Liver (tissue), 9 donors: ENCODE results near the gene PTPRN2. TPM values are rescaled to one million over a fixed set of nuclear protein-coding genes. Genes with fewer than 3 reads are reported as not detected.

Experiments
- DNase-seq: peaks from one replicate; pipeline ENCODE4 v3.0.0-alpha.2; 2017; ENCODE audit warnings: low spot score
- H3K27ac ChIP-seq, 2 donors: one replicate each; pipeline ENCODE4 v1.7.0; 2013; ENCODE audit warnings: inconsistent platforms in 2 of 2, low read length in 2 of 2, control low read depth in 1 of 2, low read depth in 1 of 2, mild to moderate bottlenecking in 1 of 2
- H3K27me3 ChIP-seq, 4 donors: one replicate each; pipeline versions ENCODE4 v1.6.1 to v1.7.0; 2013; ENCODE audit warnings: low read length in 3 of 4, inconsistent platforms in 1 of 4, mild to moderate bottlenecking in 1 of 4, moderate library complexity in 1 of 4; ENCODE audit not compliant: control insufficient read depth in 4 of 4, insufficient read depth in 4 of 4
- H3K36me3 ChIP-seq, 4 donors: one replicate each; pipeline versions ENCODE4 v1.6.1 to v1.7.0; 2013; ENCODE audit warnings: low read length in 3 of 4, mild to moderate bottlenecking in 3 of 4, low read depth in 1 of 4, moderate library complexity in 1 of 4; ENCODE audit not compliant: control insufficient read depth in 4 of 4, insufficient read depth in 3 of 4
- H3K4me1 ChIP-seq, 4 donors: one replicate each; pipeline versions ENCODE4 v1.6.1 to v1.7.0; 2013; ENCODE audit warnings: low read length in 3 of 4, mild to moderate bottlenecking in 3 of 4, moderate library complexity in 1 of 4; ENCODE audit not compliant: control insufficient read depth in 4 of 4, insufficient read depth in 4 of 4
- H3K4me3 ChIP-seq, 3 donors: one replicate each; pipeline versions ENCODE4 v1.6.1 to v1.7.0; 2013; ENCODE audit warnings: low read length in 3 of 3, control low read depth in 1 of 3, low read depth in 1 of 3, mild to moderate bottlenecking in 1 of 3
- H3K9ac ChIP-seq, 2 donors: one replicate each; pipeline ENCODE4 v1.7.0; 2013; ENCODE audit warnings: low read length in 2 of 2, mild to moderate bottlenecking in 2 of 2, moderate library complexity in 2 of 2, control low read depth in 1 of 2, low read depth in 1 of 2
- H3K9me3 ChIP-seq, 4 donors: one replicate each; pipeline versions ENCODE4 v1.6.1 to v1.7.0; 2013; ENCODE audit warnings: low read length in 3 of 4; ENCODE audit not compliant: control insufficient read depth in 4 of 4
- ATF3 ChIP-seq: IDR thresholded peaks from 2 replicates; pipeline ENCODE4 v1.6.1; 2016; ENCODE audit warnings: antibody characterized with exemption
- CTCF ChIP-seq: fragments of 150-350 bp; IDR thresholded peaks from 2 replicates; pipeline ENCODE4 v1.5.1; 2017; ENCODE audit warnings: improper control_type of control experiment, low read depth, low read length; ENCODE audit not compliant: missing input control
- EGR1 ChIP-seq, 2 donors: IDR thresholded peaks; 2 replicates each; pipeline ENCODE4 v1.6.1; 2016 to 2018; ENCODE audit warnings: antibody characterized with exemption in 2 of 2, low read depth in 2 of 2
- FOXA1 ChIP-seq: IDR thresholded peaks from 2 replicates; pipeline ENCODE4 v1.6.1; 2016; ENCODE audit warnings: antibody characterized with exemption
- FOXA2 ChIP-seq: IDR thresholded peaks from 2 replicates; pipeline ENCODE4 v1.6.1; 2016; ENCODE audit warnings: antibody characterized with exemption
- GABPA ChIP-seq, 2 donors: IDR thresholded peaks in 1 of 2; conservative IDR thresholded peaks in 1 of 2; 2 replicates each; pipeline ENCODE4 v1.6.1; 2016; ENCODE audit warnings: antibody characterized with exemption in 2 of 2, mild to moderate bottlenecking in 1 of 2, moderate library complexity in 1 of 2
- HNF4A ChIP-seq, 2 donors: conservative IDR thresholded peaks; 2 replicates each; pipeline ENCODE4 v1.6.1; 2016; ENCODE audit warnings: antibody characterized with exemption in 2 of 2, mild to moderate bottlenecking in 2 of 2
- HNF4G ChIP-seq: IDR thresholded peaks from 2 replicates; pipeline ENCODE4 v1.6.1; 2016; ENCODE audit warnings: antibody characterized with exemption
- JUND ChIP-seq, 2 donors: IDR thresholded peaks; 2 replicates each; pipeline ENCODE4 v1.6.1; 2016; ENCODE audit warnings: antibody characterized with exemption in 2 of 2
- MAX ChIP-seq: IDR thresholded peaks from 2 replicates; pipeline ENCODE4 v1.6.1; 2016; ENCODE audit warnings: antibody characterized with exemption
- NR2F2 ChIP-seq: IDR thresholded peaks from 2 replicates; pipeline ENCODE4 v1.6.1; 2016; ENCODE audit warnings: antibody characterized with exemption
- RAD21 ChIP-seq, 2 donors: IDR thresholded peaks; 2 replicates each; pipeline ENCODE4 v1.6.1; 2016; ENCODE audit warnings: antibody characterized with exemption in 2 of 2, mild to moderate bottlenecking in 2 of 2
- REST ChIP-seq: IDR thresholded peaks from 2 replicates; pipeline ENCODE4 v1.6.1; 2016; ENCODE audit warnings: antibody characterized with exemption, mild to moderate bottlenecking
- RXRA ChIP-seq, 2 donors: IDR thresholded peaks; 2 replicates each; pipeline ENCODE4 v1.6.1; 2017 to 2018; ENCODE audit warnings: antibody characterized with exemption in 2 of 2, mild to moderate bottlenecking in 1 of 2
- SP1 ChIP-seq: IDR thresholded peaks from 2 replicates; pipeline ENCODE4 v1.6.1; 2018; ENCODE audit warnings: antibody characterized with exemption, mild to moderate bottlenecking
- TAF1 ChIP-seq: conservative IDR thresholded peaks from 2 replicates; pipeline ENCODE4 v1.6.1; 2016; ENCODE audit warnings: antibody characterized with exemption, mild to moderate bottlenecking
- YY1 ChIP-seq: IDR thresholded peaks from 2 replicates; pipeline ENCODE4 v1.6.1; 2016; ENCODE audit warnings: antibody characterized with exemption, mild to moderate bottlenecking
- ZBTB33 ChIP-seq: IDR thresholded peaks from 2 replicates; pipeline ENCODE4 v1.6.1; 2016; ENCODE audit warnings: antibody characterized with exemption
- WGBS: extraction: QIAGEN DNeasy Blood & Tissue Kit; methylation state at CpG from one replicate; pipeline ENCODE4 v1.1.7; 2013; 5-methylcytosine and 5-hydroxymethylcytosine counted together
- polyA plus RNA-seq, 2 donors: library from polyadenylated mRNA; stranded (reverse) in 1 of 2; unstranded in 1 of 2; fragments of 200-250 nt in 1 of 2; fragments of >200 nt in 1 of 2; fragmentation: Nextera tagmentation in 1 of 2; extraction: Ambion mirVana in 1 of 2; gene quantifications; one replicate each; pipeline versions ENCODE4 v1.2.1 to v1.2.3, GENCODE V29; 2013 to 2015
- total RNA-seq, 2 donors: library from RNA; depleted of rRNA; stranded (reverse); fragments of >200 nt; gene quantifications; one replicate each; pipeline ENCODE4 v1.2.3, GENCODE V29; 2014
- donor health status: healthy.
- donor health status: healthy.
- donor health status: healthy.
- donor health status: healthy.
- donor health status: healthy.

PTPRN2 gene
- total and polyA plus RNA-seq, 4 donors = 0.75 to 1.9 (median 1.1) TPM

GRCh38 chr7:158491094-158491493 lies 96.5 kb downstream of the PTPRN2 start (continued):
- TF ChIP-seq REST (no peak), EGR1 (IDR thresholded peaks at IDR 0.05; ENCODE audit: low read depth in 2 of 2) (no peak), FOXA1 (no peak)

- DNase-seq = no peak
- no peaks in the 10 kb centered on the region for H3K36me3 ChIP-seq
- H3K9me3 ChIP-seq = no peaks in the 10 kb centered on the region
- no peaks in the 10 kb centered on the region for H3K27me3 ChIP-seq
- TF ChIP-seq YY1 (no peak), HNF4G (no peak), EGR1 (IDR thresholded peaks at IDR 0.05; ENCODE audit: low read depth in 2 of 2) (no peak)
- H3K4me3 ChIP-seq = no peak overlapping the region
- H3K9ac ChIP-seq = no peak overlapping the region
- 91% methylated on average over 47 of the region's 47 CpGs for WGBS
- H3K4me1 ChIP-seq = no peaks in the 10 kb centered on the region
- H3K27ac ChIP-seq = no peak overlapping the region
Measured at GRCh38 chr7:158490171-158490782, 97.3 kb downstream of the PTPRN2 start.

GRCh38 chr7:158489462-158490155 lies 98.0 kb downstream of the PTPRN2 start:
- Histone ChIP-seq H3K4me3 (no peak overlapping the region), H3K36me3 (no peaks in the 10 kb centered on the region), H3K4me1 (no peaks in the 10 kb centered on the region), H3K27ac (no peak overlapping the region), H3K27me3 (no peaks in the 10 kb centered on the region), H3K9me3 (no peaks in the 10 kb centered on the region), H3K9ac (no peak overlapping the region)
- 90% methylated on average over 51 of the region's 51 CpGs for whole genome bisulfite sequencing
- no peak for TF ChIP-seq YY1
- no peak for TF ChIP-seq ZBTB33
- TF ChIP-seq NR2F2 = no peak
- TF ChIP-seq SP1 = no peak
- TF ChIP-seq JUND (IDR thresholded peaks at IDR 0.05) = no peak
- TF ChIP-seq TAF1 = no peak
- TF ChIP-seq HNF4A (conservative IDR thresholded peaks at IDR 0.05) = no peak
- no peak for TF ChIP-seq ATF3
- TF ChIP-seq RAD21 (IDR thresholded peaks at IDR 0.05) = no peak
- no peak for TF ChIP-seq HNF4G
- TF ChIP-seq EGR1 (IDR thresholded peaks at IDR 0.05; ENCODE audit: low read depth in 2 of 2) = no peak
- no peak for TF ChIP-seq REST
- TF ChIP-seq CTCF = no peak
- TF ChIP-seq RXRA (IDR thresholded peaks at IDR 0.05) = no peak
- no peak for TF ChIP-seq FOXA1
- TF ChIP-seq FOXA2 = no peak
- TF ChIP-seq MAX = no peak
- no peak for TF ChIP-seq GABPA (IDR thresholded peaks at IDR 0.05 in 1 of 2, conservative IDR thresholded peaks at IDR 0.05 in 1 of 2)
- no peak for DNase-seq
